IPS-18a (cell line): Measurements from ENCODE around the gene MICAL3.

ENCODE experiments used
- H3K27ac ChIP-seq: one replicate; pipeline ENCODE4 v1.5.1; 2013; ENCODE audit warnings: low read length
- H3K27me3 ChIP-seq: one replicate; pipeline ENCODE4 v1.6.1; 2013; ENCODE audit warnings: mild to moderate bottlenecking, low read length; ENCODE audit not compliant: control insufficient read depth, insufficient read depth
- H3K36me3 ChIP-seq: one replicate; pipeline ENCODE4 v1.6.1; 2013; ENCODE audit warnings: low read depth, low read length; ENCODE audit not compliant: control insufficient read depth
- H3K4me1 ChIP-seq: one replicate; pipeline ENCODE4 v1.6.1; 2013; ENCODE audit warnings: low read depth, low read length; ENCODE audit not compliant: control insufficient read depth
- H3K4me3 ChIP-seq: one replicate; pipeline ENCODE4 v1.5.1; 2013; ENCODE audit warnings: low read length
- H3K9ac ChIP-seq: one replicate; pipeline ENCODE4 v1.6.1; 2013; ENCODE audit warnings: mild to moderate bottlenecking, low read length, moderate library complexity
- H3K9me3 ChIP-seq: one replicate; pipeline ENCODE4 v1.6.1; 2013; ENCODE audit warnings: low read depth, low read length; ENCODE audit not compliant: control insufficient read depth

The MICAL3 gene

GRCh38 chr22:17912945-17913721 is 111.2 kb downstream of the MICAL3 start:
- peaks cover 19% of the 10 kb centered on the region for H3K4me1 ChIP-seq
- no peaks in the 10 kb centered on the region for H3K9me3 ChIP-seq
- H3K4me3 ChIP-seq, result no peak overlapping the region
- H3K27ac ChIP-seq, result no peak overlapping the region
- no peaks in the 10 kb centered on the region for H3K27me3 ChIP-seq
- H3K9ac ChIP-seq, result no peak overlapping the region
- no peaks in the 10 kb centered on the region for H3K36me3 ChIP-seq

GRCh38 chr22:17911887-17912286 is 112.5 kb downstream of the MICAL3 start:
- no peaks in the 10 kb centered on the region for H3K36me3 ChIP-seq
- no peaks in the 10 kb centered on the region for H3K27me3 ChIP-seq
- no peak overlapping the region for H3K4me3 ChIP-seq
- no peak overlapping the region for H3K9ac ChIP-seq
- H3K9me3 ChIP-seq, result no peaks in the 10 kb centered on the region
- H3K27ac ChIP-seq, result no peak overlapping the region
- peaks cover 19% of the 10 kb centered on the region for H3K4me1 ChIP-seq

DNA sequence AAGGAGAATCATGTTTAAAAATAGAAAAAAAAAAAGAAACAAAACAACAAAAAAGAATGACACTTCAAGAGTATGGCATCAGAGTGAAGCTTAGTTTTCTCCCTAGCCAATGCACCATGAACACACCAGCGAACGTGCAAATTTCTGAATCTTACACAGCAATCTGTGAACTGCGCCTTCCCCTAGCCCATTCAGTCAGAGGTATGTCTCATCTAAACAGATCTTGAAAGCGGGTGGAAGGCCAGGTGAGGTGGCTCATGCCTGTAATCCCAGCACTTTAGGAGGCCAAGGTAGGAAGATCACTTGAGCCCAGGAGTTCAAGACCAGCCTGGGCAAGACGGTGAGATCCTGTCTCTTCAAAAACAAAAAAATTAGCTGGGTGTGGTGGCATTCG is 113.1 kb downstream of the MICAL3 start:
- Histone ChIP-seq H3K36me3 (peaks cover 1% of the 10 kb centered on the region), H3K9me3 (no peaks in the 10 kb centered on the region), H3K4me3 (no peak overlapping the region), H3K27me3 (no peaks in the 10 kb centered on the region), H3K4me1 (peaks cover 19% of the 10 kb centered on the region), H3K27ac (no peak overlapping the region), H3K9ac (no peak overlapping the region)

GRCh38 chr22:17910561-17911311 is 113.6 kb downstream of the MICAL3 start:
- H3K4me3 ChIP-seq, result no peak overlapping the region
- peaks cover 19% of the 10 kb centered on the region for H3K4me1 ChIP-seq
- H3K9me3 ChIP-seq, result no peaks in the 10 kb centered on the region
- H3K27ac ChIP-seq, result no peak overlapping the region
- H3K27me3 ChIP-seq, result no peaks in the 10 kb centered on the region
- H3K9ac ChIP-seq, result no peak overlapping the region
- H3K36me3 ChIP-seq, result peaks cover 7% of the 10 kb centered on the region

- Histone ChIP-seq H3K9me3 (no peaks in the 10 kb centered on the region), H3K27me3 (no peaks in the 10 kb centered on the region), H3K27ac (no peak overlapping the region), H3K4me1 (peaks cover 30% of the 10 kb centered on the region), H3K4me3 (no peak overlapping the region), H3K9ac (no peak overlapping the region), H3K36me3 (peaks cover 10% of the 10 kb centered on the region)
Measured at GRCh38 chr22:17907748-17908051, 116.7 kb downstream of the MICAL3 start.

DNA sequence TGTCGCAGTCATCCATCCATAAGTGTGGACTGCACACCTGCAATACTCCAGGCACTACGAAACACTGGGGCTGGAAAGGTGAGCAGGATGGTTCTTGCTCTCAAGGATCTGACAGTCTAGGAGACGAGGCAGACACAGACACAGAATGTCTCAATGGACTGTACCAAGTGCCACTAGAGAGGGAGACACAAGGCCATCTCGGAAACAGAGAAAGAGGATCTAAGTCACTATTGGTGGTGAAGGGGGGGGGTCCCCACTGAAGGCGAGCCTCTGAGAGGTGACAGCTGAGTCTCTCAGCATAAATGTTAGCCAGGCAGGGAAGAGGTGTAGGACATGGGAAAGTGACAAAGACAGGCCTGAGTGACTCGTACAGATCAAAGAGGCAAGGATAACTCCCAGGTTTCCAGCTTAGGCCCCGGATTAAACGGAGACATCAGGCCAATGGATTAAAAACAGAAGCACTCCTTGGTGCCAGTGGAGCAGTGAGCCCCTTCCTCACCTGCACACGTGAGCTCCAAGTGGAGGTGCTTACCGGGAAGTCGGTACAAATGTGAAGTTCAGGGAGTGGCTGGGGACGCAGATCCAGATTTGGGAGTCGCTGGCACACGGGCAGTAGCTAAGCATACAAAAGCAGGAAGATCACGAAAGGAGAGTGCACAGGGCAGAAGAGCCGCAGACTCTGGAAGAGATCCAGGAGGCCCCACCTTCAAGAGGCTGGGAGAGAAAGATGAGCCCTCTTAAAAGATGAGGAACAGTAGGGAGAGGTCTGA is 117.2 kb downstream of the MICAL3 start:
- no peaks in the 10 kb centered on the region for H3K27me3 ChIP-seq
- H3K27ac ChIP-seq, result no peak overlapping the region
- H3K4me3 ChIP-seq, result no peak overlapping the region
- H3K4me1 ChIP-seq, result peaks cover 28% of the 10 kb centered on the region
- H3K9ac ChIP-seq, result no peak overlapping the region
- H3K36me3 ChIP-seq, result peaks cover 10% of the 10 kb centered on the region
- no peaks in the 10 kb centered on the region for H3K9me3 ChIP-seq

GRCh38 chr22:17905445-17905844 is 118.9 kb downstream of the MICAL3 start:
- Histone ChIP-seq H3K4me3 (no peak overlapping the region), H3K9ac (no peak overlapping the region), H3K4me1 (peaks cover 21% of the 10 kb centered on the region), H3K27me3 (no peaks in the 10 kb centered on the region), H3K9me3 (no peaks in the 10 kb centered on the region), H3K27ac (no peak overlapping the region), H3K36me3 (peaks cover 10% of the 10 kb centered on the region)

DNA sequence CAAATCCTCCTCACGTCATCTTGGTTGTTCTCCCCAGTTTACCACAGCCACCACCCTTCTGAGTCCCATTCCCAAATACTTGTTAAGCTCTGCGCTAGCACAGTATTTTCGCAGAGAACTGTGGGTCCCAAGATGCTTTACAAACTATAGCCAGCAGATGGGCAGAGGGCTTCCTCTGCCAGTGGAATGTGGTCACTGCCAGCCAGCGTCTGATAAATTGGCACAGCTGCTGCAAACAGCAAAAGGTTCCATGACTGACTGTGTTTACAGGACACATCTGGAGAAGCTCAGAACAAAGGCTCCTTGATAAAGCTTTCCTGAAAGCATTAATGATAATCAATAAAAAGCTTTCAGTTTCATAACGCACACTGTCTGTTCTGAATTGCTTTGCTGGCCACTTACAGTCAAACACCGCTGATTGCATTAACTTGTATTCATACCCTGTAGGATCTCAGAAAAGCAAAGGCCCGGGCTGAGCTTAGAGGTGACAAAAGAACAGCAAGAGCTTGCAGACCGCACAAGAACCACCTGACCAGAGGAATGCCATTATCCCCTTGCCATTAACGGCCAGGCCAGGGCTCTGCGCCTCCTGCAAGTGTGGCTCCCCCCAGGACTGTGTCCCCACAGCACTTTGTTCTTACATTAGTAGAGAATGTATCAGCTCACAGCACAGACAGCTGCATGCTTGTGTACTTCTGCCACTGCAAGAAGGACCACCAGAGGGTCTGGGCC is 120.6 kb downstream of the MICAL3 start:
- no peaks in the 10 kb centered on the region for H3K27me3 ChIP-seq
- H3K27ac ChIP-seq, result no peak overlapping the region
- no peak overlapping the region for H3K4me3 ChIP-seq
- H3K4me1 ChIP-seq, result peaks cover 17% of the 10 kb centered on the region
- H3K9me3 ChIP-seq, result no peaks in the 10 kb centered on the region
- peaks cover 10% of the 10 kb centered on the region for H3K36me3 ChIP-seq
- H3K9ac ChIP-seq, result no peak overlapping the region

DNA sequence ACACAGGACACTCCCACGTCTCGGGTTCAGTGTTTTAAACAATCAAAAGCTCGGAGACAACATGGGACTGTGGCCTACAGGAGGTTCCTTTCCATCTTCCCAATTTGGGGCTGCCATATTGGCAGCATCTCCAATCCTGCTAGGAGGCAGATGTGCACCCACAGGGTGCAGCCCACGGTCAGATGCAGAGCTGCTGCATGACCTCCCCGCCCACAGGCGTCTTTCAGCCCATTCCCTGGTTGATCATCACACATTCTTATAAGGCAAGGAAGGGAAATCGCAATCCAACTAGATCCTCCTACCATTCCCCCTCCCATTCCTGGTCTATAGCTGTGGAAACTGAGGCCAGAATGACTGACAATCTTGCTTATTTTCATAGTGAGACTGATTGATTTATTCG is 121.4 kb downstream of the MICAL3 start:
- no peak overlapping the region for H3K4me3 ChIP-seq
- H3K27ac ChIP-seq, result no peak overlapping the region
- peaks cover 10% of the 10 kb centered on the region for H3K36me3 ChIP-seq
- no peaks in the 10 kb centered on the region for H3K9me3 ChIP-seq
- peaks cover 17% of the 10 kb centered on the region for H3K4me1 ChIP-seq
- H3K9ac ChIP-seq, result no peak overlapping the region
- H3K27me3 ChIP-seq, result no peaks in the 10 kb centered on the region

GRCh38 chr22:17898375-17898774 is 126.0 kb downstream of the MICAL3 start:
- Histone ChIP-seq H3K36me3 (peaks cover 19% of the 10 kb centered on the region), H3K27me3 (no peaks in the 10 kb centered on the region), H3K9me3 (no peaks in the 10 kb centered on the region), H3K9ac (no peak overlapping the region), H3K27ac (no peak overlapping the region), H3K4me3 (no peak overlapping the region), H3K4me1 (peaks cover 7% of the 10 kb centered on the region)

DNA sequence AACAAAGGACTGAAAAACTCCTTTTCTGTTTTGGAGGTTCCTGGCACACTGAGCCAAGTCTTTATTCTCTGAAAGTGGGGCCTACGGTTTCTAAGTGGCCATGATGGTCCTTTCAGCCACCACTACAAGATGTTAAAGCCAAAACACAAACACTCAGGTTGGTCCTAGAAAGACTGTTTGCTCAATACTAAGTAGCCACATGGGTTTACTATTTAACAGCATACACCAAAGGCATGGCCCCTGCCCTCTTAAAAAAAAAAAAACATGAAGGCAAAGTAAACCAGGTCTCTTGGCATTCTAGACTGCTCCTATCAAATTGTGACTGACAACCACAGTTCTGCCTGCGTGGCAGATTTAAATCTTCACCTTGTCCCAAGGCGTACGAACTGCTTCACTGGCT is 126.5 kb downstream of the MICAL3 start:
- Histone ChIP-seq H3K4me3 (no peak overlapping the region), H3K4me1 (peaks cover 1% of the 10 kb centered on the region), H3K27ac (no peak overlapping the region), H3K9ac (no peak overlapping the region), H3K27me3 (no peaks in the 10 kb centered on the region), H3K36me3 (peaks cover 22% of the 10 kb centered on the region), H3K9me3 (no peaks in the 10 kb centered on the region)
